ENCODE measurements around the gene VGF.

Gene VGF

GRCh38 chr7:101198476-101198875, 33.1 kb upstream of the VGF start:
- no peak for TF ChIP-seq SPI1 (IDR thresholded peaks at IDR 0.05; ENCODE audit: borderline replicate concordance, low read depth)
- no peak for TF ChIP-seq CTCF (IDR thresholded peaks at IDR 0.05; ENCODE audit: insufficient read depth, low read length)
- TF ChIP-seq POLR2AphosphoS5 (IDR thresholded peaks at IDR 0.05; ENCODE audit: low read depth), result no peak
- no peak for TF ChIP-seq REST (IDR thresholded peaks at IDR 0.05; ENCODE audit: insufficient replicate concordance, low read depth)
- TF ChIP-seq GABPA (IDR thresholded peaks at IDR 0.05; ENCODE audit: low read depth), result no peak
- DNase-seq (ENCODE audit: low read depth in 1 of 2, low spot score in 1 of 2), result no peak
- Histone ChIP-seq H3K27me3 (ENCODE audit: insufficient read depth, poor library complexity, severe bottlenecking) (peaks cover 21% of the 10 kb centered on the region), H3K27ac (replicated peaks) (no peak overlapping the region), H3K4me3 (replicated peaks; ENCODE audit: insufficient read depth, low read length) (no peak overlapping the region)

- no peak for DNase-seq (ENCODE audit: low read depth in 1 of 2, low spot score in 1 of 2)
- Histone ChIP-seq H3K4me3 (replicated peaks; ENCODE audit: insufficient read depth, low read length) (no peak overlapping the region), H3K27me3 (ENCODE audit: insufficient read depth, poor library complexity, severe bottlenecking) (peaks cover 21% of the 10 kb centered on the region), H3K27ac (replicated peaks) (no peak overlapping the region)
- TF ChIP-seq GABPA (IDR thresholded peaks at IDR 0.05; ENCODE audit: low read depth) (no peak), REST (IDR thresholded peaks at IDR 0.05; ENCODE audit: insufficient replicate concordance, low read depth) (no peak), SPI1 (IDR thresholded peaks at IDR 0.05; ENCODE audit: borderline replicate concordance, low read depth) (no peak), CTCF (IDR thresholded peaks at IDR 0.05; ENCODE audit: insufficient read depth, low read length) (no peak), POLR2AphosphoS5 (IDR thresholded peaks at IDR 0.05; ENCODE audit: low read depth) (no peak)
Measured at GRCh38 chr7:101197991-101198390, 32.6 kb upstream of the VGF start.

- no peak overlapping the region for H3K27ac ChIP-seq (replicated peaks)
- H3K4me3 ChIP-seq (replicated peaks; ENCODE audit: insufficient read depth, low read length), result no peak overlapping the region
- H3K27me3 ChIP-seq (ENCODE audit: insufficient read depth, poor library complexity, severe bottlenecking), result peaks cover 7% of the 10 kb centered on the region
- no peak for TF ChIP-seq CTCF (IDR thresholded peaks at IDR 0.05; ENCODE audit: insufficient read depth, low read length)
- TF ChIP-seq POLR2AphosphoS5 (IDR thresholded peaks at IDR 0.05; ENCODE audit: low read depth), result no peak
- no peak for TF ChIP-seq REST (IDR thresholded peaks at IDR 0.05; ENCODE audit: insufficient replicate concordance, low read depth)
- TF ChIP-seq SPI1 (IDR thresholded peaks at IDR 0.05; ENCODE audit: borderline replicate concordance, low read depth), result no peak
- TF ChIP-seq GABPA (IDR thresholded peaks at IDR 0.05; ENCODE audit: low read depth), result no peak
- DNase-seq (ENCODE audit: low read depth in 1 of 2, low spot score in 1 of 2), result no peak
Measured at GRCh38 chr7:101195884-101196283, 30.5 kb upstream of the VGF start.
